ENCODE results near the gene SPR.
"Not testable (repeated sequence)": the region's sequence is repeated elsewhere in the genome, so short reads cannot be mapped to it uniquely, and the experiment has no call there.

SPR gene

DNA sequence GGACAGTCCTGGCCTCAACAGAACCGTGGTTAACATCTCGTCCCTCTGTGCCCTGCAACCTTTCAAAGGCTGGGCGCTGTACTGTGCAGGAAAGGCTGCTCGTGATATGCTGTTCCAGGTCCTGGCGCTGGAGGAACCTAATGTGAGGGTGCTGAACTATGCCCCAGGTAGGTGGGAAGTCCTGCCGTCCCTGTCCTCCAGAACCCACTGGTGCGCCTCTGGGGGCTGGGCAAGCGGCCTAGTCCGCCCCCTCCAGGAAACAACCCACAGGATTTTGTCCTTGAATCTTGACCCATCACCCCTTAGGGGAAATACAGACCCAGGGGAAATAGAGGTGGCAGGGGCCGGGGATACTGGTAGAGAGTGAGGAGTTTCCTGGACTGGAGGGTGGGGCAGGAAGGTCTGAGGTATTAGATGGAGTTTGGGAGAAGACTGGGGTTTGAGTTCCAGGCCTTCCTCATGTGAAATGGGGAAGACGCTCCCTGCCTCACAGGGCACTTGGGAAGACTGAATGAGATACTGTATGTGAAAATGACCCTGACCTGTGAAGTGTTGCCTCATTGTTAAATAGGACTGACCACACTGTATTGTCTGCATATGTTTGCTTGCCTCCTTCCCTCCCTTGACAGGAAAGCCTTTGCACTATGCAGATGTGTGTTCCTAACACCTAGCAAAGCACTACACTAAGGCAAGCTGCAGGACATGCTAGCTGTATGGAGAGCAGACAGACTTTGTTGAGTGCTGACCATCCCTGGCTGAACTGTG lies 1.4 kb downstream of the SPR start:
- DNase-seq (ENCODE audit: low read depth in 2 of 2, low spot score in 1 of 2) = no peak

DNA sequence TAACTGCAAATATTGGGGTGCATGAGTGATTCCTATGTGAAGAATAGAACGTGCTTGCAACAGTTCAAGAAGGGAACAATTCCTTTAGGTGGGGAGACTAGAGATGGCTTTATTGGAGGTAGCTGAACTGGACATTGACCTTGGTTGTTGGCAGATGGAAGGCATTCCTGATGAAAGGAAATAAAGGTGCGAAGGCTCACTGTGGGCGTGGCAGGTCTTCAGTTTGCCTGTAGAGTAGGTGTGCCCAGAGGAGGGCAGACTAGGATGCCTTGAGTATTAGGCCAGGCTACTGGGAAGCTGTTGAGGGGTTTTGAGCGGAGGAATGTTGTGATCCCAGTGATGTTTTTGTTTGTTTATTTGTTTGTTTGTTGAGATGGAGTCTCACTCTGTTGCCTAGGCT lies 2.8 kb downstream of the SPR start:
- DNase-seq (ENCODE audit: low read depth in 2 of 2, low spot score in 1 of 2) = no peak

GRCh38 chr2:72891091-72891818 lies 4.0 kb downstream of the SPR start:
- DNase-seq (ENCODE audit: low read depth in 2 of 2, low spot score in 1 of 2) = no peak

DNA sequence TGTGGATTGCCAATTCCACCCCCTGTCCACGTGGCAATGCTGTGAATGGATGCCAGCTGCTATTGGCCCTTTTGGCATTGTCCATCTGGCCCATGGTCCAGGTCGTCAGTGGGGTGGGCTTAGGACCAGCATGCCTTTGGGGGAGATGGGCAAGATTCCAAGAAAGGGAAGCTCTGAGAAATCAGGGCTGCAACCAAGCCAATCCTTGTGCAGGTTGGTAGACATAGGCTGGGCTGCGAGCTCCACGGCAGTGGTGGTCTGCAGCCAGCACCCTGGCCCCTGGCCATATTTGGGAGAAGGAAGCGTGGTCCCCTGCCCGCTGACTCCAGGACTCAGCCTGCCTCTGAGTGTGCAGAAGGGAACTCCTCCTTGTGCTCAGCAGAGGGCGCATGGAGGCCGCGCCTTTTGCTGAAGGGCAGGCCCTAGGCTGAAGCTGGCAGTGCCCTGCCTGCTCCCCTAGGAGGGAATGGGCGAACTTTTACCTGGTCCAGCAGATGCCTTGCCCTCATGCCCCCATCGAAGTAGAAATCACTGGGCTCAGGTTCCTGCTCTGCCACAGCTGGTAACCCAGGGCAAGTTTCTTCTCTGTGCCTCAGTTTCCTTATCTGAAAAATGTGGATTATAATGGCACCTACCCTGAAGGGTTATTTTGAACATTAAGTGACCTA lies 5.4 kb downstream of the SPR start:
- DNase-seq (ENCODE audit: low read depth in 2 of 2, low spot score in 1 of 2) = peak in 1 of 2 donors; percentile 27

DNA sequence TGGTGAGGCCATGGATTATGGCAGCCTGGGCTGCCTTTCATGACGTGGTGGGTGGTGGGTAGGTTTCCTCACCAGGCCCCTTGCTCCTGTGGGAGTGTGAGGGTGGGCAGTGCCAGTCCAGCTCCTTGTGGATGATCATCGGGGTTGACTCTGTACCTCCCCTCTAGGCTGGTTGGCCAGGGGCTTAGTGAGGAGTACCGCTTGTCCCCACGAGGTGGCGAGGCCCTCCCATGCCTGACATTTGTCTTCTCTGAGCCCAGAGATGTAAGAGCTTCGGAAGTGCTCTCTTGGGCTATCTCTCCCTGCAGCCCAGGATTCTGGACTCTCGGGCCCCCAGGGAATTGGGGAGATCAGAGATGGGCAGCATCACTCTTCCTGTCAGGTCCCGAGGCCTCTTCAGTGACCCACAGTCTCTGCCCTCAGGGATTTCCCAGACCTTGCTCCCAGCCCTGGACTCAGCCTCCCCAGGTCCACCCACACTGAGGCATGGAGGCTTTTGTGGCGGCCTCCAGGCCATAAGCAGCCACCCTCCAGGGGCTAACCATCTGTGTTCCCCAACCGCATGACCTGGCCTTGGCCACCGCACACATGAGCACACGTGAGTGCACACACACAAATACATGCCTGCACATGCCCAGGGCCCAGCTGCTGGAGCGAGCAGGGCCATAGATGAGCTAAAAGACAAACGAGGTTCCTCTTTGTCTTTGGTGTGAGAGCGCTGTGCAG lies 6.5 kb downstream of the SPR start:
- DNase-seq (ENCODE audit: low read depth in 2 of 2, low spot score in 1 of 2) = no peak

- no peak for DNase-seq (ENCODE audit: low read depth in 2 of 2, low spot score in 1 of 2)
Measured at GRCh38 chr2:72894514-72894913, 7.3 kb downstream of the SPR start.

DNA sequence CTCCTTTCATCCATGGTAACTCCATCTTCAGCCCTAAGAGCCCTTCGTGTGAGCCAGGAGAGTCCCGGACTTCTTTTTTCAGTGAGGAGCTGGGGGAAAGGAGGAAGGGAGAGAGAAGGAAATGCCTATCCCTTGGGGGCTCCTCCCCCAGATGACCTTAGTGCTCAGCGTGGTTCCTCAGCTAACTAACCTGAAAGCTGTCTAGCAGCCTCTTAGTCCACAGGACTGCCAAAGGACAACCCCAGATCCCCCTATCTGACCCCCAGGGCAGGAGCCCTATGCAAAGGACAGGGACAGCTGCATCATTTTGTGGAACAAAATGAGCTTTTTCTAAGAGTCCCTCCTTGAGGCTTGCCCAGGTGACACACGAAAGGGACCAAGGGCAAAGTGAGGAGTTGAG lies 7.9 kb downstream of the SPR start:
- no peak for DNase-seq (ENCODE audit: low read depth in 2 of 2, low spot score in 1 of 2)

GRCh38 chr2:72895759-72896281 lies 8.6 kb downstream of the SPR start:
- DNase-seq (ENCODE audit: low read depth in 2 of 2, low spot score in 1 of 2) = no peak

DNA sequence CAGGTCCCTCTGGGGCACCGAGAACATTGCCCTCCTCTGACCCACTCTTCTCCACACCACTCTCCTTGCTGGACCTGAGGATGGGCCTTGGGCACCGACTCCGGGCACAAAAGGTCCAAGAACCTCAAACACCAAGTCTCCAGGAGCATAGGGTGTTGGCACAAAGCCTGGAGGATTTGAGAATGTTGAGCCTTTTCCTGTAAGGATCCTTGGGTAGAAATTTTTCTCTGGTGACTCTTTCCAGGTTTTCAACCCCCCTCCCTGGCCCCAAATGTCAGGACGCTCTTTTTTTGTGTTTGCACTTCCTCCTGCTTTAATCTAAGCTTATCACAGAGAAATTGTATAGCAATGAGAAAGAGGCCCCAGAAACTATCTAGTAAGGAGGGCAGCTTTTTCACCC lies 9.2 kb downstream of the SPR start:
- DNase-seq (ENCODE audit: low read depth in 2 of 2, low spot score in 1 of 2) = no peak

GRCh38 chr2:72897785-72898584 lies 10.8 kb downstream of the SPR start:
- no peak for DNase-seq (ENCODE audit: low read depth in 2 of 2, low spot score in 1 of 2)

DNA sequence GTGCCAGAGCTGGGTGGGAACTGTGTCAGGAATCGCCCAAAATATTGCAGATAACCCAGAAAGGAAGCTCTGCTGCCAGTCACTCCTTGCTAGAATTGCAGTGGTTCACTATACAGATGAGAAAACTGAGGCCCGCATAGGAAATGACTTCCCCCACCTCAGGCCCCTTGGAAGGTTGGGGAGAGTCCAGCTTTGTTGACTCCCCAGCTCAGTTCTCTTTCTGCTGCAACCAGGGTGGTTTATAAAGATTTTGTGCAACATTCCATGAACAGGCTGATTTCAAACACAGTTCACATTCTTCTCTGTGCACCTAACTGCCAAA lies 11.3 kb downstream of the SPR start:
- DNase-seq (ENCODE audit: low read depth in 2 of 2, low spot score in 1 of 2) = no peak

DNA sequence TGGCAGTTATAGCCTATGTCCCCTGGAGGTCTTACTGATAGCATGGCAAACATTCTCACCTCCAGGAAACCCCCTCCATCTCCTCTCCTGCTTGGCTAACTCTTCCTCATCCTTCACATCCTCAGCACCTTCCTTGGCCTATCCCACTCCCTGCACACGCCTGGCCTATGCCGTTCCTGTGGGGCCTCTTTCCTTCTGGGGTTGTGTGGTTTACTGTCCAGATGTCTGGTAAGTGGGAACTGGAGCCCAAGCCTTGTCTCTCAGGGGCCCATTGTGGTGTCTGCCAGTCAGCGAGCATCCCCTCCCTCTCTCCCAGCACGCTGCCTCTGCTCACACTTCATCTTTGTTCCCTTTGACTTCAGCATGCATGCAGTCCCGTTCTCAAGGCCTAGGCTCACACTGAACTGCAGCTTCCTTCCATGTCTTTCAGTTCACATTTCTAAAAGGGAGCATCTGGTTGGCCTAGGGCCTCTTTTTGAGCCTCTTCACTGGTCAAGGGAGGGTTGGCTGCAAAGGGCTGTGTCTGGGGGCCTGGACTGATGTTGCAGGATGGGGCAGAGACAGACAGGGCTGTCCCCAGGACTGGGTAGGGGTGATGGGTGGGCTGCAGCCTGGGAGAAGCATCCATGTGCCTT lies 13.1 kb downstream of the SPR start:
- DNase-seq (ENCODE audit: low read depth in 2 of 2, low spot score in 1 of 2) = no peak

DNA sequence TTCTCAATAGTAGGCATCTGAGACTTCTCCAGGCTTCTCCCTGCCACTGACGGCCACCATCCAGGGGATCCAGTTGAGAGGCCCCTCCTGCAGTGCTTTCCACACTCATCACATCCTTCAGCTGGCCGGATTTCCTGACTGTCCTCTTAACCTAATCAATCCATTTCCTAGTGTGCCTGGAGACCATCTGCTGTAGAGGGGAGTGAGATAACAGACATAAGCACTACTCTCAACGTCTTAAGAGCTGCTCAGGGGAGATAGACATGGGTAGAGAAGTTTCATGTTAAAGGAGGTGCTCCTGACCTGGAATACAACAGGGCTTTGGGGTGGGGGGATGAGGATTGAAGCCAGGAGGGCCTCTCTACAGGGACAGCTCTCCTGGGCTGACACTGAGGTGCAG lies 14.2 kb downstream of the SPR start:
- DNase-seq (ENCODE audit: low read depth in 2 of 2, low spot score in 1 of 2) = no peak

DNA sequence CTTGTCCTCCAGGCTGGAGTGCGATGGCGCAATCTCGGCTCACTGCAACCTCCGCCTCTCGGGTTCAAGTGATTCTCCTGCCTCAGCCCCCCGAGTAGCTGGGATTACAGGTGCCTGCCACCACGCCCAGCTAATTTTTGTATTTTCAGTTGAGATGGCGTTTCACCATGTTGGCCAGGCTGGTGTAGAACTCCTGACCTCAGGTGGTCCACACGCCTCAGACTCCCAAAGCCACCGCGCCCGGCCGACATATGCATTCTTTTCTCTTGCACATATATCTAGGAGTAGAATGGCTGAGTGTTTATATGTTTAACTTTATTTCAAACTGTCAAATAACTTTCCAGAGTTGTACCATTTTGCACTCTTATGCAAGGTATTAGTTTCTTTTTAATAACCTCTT lies 20.2 kb downstream of the SPR start:
- DNase-seq (ENCODE audit: low read depth in 2 of 2, low spot score in 1 of 2) = not testable (repeated sequence)

DNA sequence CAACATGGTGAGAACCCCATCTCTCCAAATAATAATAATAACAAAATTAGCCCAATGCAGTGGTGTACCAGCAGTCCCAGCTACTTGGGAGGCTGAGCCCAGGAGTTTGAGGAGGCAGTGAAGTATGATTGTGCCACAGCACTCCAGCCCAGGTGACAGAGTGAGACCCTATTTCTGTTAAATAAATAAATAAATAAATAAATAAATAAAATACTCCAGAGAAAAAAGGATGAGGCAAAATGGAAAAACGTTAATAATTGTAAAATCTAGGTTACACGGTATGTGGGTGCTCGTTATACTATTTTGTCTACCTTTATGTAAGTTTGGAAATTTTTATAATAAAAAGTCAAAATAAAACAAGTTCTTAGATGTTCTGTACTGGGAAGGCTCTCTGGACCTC lies 21.5 kb downstream of the SPR start:
- DNase-seq (ENCODE audit: low read depth in 2 of 2, low spot score in 1 of 2) = no peak

GRCh38 chr2:72911256-72911655 lies 24.0 kb downstream of the SPR start:
- DNase-seq (ENCODE audit: low read depth in 2 of 2, low spot score in 1 of 2) = no peak

DNA sequence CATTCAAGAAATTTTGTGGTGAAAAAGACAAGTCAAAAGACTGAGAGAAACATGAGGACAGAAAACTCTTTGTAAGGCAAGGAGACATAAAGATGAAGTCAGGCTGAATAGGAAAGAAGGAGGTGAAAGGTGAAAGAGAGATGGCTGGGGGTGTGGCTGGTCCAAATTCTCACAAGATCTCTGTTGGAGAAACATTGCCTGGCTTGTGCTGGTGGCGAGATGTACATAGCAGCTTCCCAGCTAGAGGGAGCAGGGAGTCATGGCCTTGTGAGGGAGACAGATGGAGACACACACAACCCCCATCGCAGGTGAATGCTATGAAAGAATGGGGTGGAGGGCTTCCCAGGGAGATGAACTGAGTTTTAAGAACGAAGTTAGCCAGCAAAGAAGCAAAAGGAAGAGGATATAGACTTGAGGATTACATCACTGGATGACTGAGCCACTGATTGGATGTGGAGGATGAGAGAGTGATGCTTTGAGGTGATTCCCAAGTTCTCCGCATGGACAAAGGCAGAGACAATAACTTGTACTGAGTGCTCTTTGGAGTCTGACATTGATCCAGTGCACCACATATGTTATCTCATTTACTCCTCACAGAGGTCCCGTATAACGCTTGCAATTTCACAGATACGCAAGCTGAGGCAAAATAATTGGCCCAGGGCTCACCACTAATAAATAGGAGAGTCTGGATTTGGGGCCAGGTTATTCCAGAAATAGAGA lies 26.4 kb downstream of the SPR start:
- no peak for DNase-seq (ENCODE audit: low read depth in 2 of 2, low spot score in 1 of 2)

GRCh38 chr2:72914206-72914559 lies 27.0 kb downstream of the SPR start:
- DNase-seq (ENCODE audit: low read depth in 2 of 2, low spot score in 1 of 2) = no peak

DNA sequence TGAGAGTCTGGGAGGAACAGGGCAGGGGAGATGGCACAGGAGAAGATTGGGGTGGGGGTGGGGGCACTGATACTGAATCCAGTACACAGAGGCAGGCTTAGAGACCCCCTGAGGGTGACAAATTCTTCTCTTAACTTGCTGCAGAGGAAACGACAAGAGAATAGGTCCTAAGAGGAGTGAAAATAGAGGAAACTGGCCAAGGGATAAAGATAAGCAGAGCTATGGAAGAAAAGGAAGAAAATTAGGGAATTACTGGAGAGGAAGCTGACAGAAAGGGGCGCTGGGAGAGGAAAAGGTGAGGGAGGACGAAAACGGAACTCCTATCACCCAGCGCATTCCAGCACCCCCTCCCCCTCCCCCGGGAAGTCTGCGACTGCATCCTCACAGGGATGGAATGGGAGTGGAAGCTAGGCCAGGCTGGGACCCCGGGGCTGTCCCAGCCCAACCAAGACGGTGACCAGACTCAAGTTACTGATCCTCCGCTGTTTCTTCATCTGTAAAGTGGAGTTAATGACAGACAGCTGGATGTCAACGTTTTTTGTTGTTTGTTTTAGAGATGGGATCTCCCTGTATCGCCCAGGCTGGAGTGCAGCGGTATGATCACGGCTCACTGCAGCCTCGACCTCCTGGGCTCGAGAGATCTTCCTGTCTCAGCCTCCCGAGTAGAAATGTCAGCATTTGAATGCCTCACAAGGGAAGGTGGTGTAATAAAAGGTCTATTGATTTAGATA lies 27.5 kb downstream of the SPR start:
- no peak for DNase-seq (ENCODE audit: low read depth in 2 of 2, low spot score in 1 of 2)

Data from stimulated activated CD8-positive, alpha-beta memory T cell treated with anti-CD3 and anti-CD28 coated beads, Interleukin-4, amount 100 ng/mL, for 1 hour (primary cell).